CD4-positive, alpha-beta T cell treated with Interleukin-10 for 1 hour (primary cell): ENCODE measurements around the gene FLVCR2.
A peak's percentile ranks its signal among the peaks of the same experiment; 100 is the strongest.

Experiments
- DNase-seq: peaks from one replicate; pipeline ENCODE4 v3.0.0-alpha.2; 2020

Gene FLVCR2, protein sequence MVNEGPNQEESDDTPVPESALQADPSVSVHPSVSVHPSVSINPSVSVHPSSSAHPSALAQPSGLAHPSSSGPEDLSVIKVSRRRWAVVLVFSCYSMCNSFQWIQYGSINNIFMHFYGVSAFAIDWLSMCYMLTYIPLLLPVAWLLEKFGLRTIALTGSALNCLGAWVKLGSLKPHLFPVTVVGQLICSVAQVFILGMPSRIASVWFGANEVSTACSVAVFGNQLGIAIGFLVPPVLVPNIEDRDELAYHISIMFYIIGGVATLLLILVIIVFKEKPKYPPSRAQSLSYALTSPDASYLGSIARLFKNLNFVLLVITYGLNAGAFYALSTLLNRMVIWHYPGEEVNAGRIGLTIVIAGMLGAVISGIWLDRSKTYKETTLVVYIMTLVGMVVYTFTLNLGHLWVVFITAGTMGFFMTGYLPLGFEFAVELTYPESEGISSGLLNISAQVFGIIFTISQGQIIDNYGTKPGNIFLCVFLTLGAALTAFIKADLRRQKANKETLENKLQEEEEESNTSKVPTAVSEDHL

DNA sequence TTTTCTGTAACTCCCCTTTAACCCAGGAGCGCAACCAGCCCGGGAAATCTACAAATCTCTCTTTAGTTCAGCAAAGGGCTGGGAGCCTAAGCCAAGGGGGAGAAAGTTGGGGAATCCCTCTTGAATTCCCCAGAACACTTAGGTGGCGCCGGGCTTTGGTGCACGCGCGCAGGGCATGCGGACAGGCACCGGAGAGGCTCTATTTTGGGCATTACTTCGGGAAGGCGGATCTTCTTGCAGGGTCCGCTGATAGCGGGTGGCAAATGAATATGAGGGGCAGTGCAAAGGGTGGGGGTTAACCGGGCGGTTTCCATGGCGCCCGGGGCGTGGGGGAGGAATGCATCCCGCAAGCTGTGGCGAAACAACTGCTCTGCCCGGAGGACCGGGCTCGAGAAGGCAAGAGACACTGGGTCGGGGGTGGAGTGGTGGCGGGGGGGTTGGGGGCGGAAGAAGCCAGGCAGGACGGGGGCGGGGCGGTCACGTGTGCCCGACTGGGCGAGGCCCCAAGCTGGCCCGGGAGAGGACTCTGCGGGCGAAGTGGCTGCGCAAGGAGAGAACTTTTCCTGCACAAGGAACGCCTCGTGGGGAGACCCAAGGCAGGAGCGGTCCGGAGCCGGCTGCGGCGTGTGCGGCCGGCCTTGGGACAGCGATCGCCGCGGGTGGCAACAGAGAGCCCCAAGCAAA, at the start of gene FLVCR2:
Gene FLVCR2 (plus strand): TSS at position 519 of the 684 bp plus-strand sequence. CDS start 353 bp downstream, outside the sequence.
- peak; percentile 62 for DNase-seq

GRCh38 chr14:75531256-75531655, 47.2 kb upstream of the FLVCR2 start:
- no peak for DNase-seq

GRCh38 chr14:75531660-75532317, 46.6 kb upstream of the FLVCR2 start:
- no peak for DNase-seq

GRCh38 chr14:75533791-75534555, 44.4 kb upstream of the FLVCR2 start:
- DNase-seq = no peak

GRCh38 chr14:75535164-75535898, 43.1 kb upstream of the FLVCR2 start:
- no peak for DNase-seq

GRCh38 chr14:75537071-75537470, 41.3 kb upstream of the FLVCR2 start:
- no peak for DNase-seq

DNA sequence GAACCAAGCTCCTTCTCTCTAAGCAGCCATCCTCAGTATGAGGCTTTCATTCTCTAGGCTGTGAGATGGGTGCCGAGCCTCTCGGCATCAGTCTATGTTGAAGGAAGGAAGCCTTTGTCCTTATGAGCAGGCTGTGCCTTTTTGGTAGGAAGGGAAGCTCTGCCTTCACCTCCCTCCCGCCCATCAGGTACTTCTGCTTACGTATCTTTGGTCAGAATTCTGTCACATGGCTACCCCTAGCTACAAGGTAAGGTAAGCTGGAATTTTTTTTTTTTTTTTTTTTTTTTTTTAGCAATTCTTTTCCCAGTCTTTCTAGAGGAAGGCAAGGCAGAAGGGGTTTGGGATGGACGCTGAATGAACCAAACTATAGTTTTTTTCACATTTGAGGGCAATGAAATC, 39.3 kb upstream of the FLVCR2 start:
- peak; percentile 48 for DNase-seq

GRCh38 chr14:75539561-75540478, 38.6 kb upstream of the FLVCR2 start:
- DNase-seq = peak; percentile 78

DNA sequence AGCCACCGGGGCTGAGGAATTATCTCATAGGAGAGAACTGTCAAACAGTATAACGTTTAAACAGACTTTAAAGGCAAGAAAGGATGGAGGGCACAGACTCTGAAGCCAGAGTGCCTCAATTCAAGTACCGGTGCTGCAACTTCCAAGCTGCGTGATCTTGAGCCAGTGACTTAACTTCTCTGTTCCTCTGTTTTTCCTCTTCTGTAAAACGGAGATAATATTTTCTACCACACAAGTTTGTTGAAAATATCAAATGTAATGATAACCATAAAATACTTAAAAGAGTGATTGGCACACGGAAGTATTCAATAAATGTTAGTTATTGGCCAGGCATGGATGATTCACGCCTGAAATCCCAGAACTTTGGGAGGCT, 38.0 kb upstream of the FLVCR2 start:
- DNase-seq = no peak

DNA sequence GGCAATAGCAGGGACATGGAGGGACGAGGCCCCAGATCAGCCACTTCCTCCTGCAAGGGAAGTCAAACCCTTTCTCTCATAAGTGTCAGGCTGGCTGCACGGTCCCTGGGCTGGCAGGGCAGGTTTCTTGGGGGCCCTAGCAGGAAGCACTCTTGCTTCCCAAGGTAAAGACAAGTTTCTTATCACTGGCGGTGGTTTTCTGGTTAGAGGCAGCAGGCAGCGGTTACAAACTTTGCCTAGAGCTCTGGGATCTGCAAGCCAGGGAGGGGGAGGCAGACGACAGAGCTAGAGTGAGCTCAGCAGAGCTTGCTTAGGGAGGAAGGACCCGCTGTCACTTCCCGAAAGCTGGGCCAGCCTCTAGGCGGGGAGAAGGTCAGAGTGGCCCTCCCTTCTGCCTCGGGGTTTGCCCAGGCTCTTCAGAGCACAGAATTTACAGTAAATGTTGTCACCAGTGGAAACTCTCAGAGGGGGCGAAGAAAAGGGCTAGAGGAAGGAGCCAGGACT, 35.8 kb upstream of the FLVCR2 start:
- DNase-seq = peak; percentile 95

GRCh38 chr14:75543253-75543652, 35.2 kb upstream of the FLVCR2 start:
- DNase-seq = no peak

DNA sequence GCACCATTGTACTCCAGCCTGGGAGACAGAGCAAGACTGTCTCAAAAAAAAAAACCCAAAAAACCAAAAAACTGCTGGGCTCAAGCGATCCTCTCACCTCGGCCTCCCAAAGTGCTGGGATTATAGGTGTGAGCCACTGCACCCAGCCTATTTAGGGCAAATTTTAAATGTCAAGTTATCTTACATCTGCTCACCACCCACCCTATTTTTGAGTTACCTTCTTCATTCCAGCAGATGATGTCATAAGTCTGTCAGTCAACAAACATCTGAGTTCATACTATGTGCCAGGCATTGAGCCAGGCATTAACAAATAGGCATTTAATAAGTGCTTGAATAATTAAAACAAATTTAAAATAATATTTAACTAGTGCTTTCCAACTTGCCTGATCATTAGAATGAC, 34.6 kb upstream of the FLVCR2 start:
- DNase-seq = peak; percentile 43

GRCh38 chr14:75545907-75546306, 32.5 kb upstream of the FLVCR2 start:
- DNase-seq = no peak

- no peak for DNase-seq
These were observed 30.7 kb upstream of the FLVCR2 start for GRCh38 chr14:75547552-75548250.

- DNase-seq = no peak
These were observed 29.9 kb upstream of the FLVCR2 start for GRCh38 chr14:75548544-75548943.

DNA sequence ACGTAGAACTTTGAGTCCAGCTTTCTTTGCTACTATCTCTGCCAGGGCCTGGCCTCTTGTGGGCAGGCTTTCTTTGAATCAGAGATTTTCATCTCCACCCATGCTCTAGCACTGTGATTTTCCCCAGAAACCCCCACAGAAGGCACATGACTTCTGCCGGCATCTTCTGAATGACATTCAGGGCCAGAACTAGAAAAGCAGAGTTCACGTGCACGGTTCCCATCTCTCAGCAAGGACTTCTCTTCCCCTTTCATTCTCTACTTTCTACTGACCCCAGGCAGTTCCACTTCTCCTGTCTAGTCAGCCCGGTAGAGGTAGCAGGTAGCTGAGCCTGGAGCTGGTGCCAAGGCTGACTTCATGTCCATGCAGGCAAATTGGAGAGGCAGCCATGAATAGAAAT, 29.3 kb upstream of the FLVCR2 start:
- DNase-seq = no peak

DNA sequence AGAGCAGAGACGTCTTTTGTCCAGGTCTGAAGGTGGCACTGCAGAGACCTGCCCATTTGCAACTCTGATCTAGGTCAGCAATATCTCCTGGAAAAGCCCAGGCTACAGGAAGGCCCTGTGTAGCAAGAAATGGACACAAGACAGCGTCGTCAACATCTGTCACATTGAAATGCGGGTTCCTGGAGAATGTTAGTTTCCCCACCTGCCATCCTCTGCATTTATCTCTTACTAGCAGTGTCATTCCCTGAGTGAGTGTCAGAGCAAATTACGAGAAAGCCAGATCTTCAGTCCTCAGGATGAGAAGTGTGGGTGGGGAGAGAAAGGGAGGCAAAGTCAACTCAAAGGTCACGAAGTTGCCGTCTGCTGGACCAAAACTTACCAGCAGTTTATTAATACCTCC, 27.4 kb upstream of the FLVCR2 start:
- DNase-seq = no peak

GRCh38 chr14:75553157-75553556, 25.3 kb upstream of the FLVCR2 start:
- DNase-seq = no peak

- DNase-seq = no peak
These were observed 24.6 kb upstream of the FLVCR2 start for GRCh38 chr14:75553761-75554364.

GRCh38 chr14:75554482-75554881, 23.9 kb upstream of the FLVCR2 start:
- DNase-seq = no peak
